Measurements from ENCODE around the gene BCAP29.

Gene BCAP29

GRCh38 chr7:107668296-107668695, 88.2 kb downstream of the BCAP29 start:
- no peak for DNase-seq (ENCODE audit: low read depth)

Data from stimulated activated CD8-positive, alpha-beta memory T cell treated with anti-CD3 and anti-CD28 coated beads, Interleukin-4, amount 100 ng/mL, for 24 hours (primary cell).